ENCODE results near the gene SOCS1. TPM values are rescaled to one million over a fixed set of nuclear protein-coding genes. Genes with fewer than 3 reads are reported as not detected.

Gene SOCS1
- polyA plus RNA-seq, 4 donors = 4.7 to 12.7 (median 7.2) TPM

DNA sequence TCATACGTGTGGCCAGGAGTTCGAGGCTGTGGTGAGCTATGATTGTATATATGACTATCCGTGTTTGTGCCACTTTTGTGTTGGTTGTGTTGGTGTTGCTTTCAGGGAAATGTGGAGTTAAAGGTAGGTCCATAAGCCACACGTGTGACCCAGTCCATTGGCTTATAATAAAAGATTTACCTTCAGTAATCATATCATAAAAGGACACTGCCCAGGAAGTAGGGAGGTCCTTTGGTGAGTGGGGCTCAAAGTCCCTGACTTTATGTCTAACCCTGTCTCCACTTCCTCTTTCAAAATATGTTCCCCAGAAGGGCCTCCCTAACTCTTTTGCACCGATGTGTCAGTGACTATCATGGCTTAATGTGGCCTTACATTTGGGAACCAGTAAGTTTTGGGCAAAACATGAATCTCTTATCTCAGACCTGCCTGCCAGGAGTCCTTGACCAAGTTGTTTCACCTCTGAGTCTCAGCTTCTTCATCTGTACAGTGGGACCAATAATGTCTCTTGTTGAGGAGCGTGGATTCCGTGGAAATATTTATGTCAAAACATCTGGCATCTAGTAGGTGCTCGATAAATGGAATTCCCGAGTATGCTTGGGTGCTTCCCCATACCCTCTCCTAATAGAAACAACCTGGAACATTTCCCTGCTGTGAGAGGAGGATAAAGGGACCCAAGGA is 8.3 kb upstream of the SOCS1 start:
- no peak for DNase-seq (ENCODE audit: low read depth in 4 of 4, low spot score in 2 of 4)

DNA sequence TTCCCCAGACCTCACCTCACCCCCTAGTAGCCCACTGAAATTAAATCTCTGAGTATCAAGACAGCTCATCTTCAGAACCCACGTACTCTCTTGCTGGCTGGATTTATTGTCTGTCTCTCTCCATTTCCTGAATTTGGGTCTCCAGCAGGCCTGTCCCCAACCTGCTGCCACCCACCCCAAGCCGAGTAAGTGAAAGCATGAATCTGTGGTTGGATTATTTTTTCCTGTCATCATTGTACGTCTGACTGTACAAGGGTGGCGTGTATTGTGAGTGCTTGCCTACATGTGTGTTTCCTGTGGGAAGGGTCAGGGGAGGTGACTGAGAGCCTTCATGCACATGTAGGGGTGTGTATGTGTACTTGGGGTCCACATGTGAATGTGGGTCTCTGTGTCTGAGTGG is 7.7 kb upstream of the SOCS1 start:
- DNase-seq (ENCODE audit: low read depth in 4 of 4, low spot score in 2 of 4) = no peak

DNA sequence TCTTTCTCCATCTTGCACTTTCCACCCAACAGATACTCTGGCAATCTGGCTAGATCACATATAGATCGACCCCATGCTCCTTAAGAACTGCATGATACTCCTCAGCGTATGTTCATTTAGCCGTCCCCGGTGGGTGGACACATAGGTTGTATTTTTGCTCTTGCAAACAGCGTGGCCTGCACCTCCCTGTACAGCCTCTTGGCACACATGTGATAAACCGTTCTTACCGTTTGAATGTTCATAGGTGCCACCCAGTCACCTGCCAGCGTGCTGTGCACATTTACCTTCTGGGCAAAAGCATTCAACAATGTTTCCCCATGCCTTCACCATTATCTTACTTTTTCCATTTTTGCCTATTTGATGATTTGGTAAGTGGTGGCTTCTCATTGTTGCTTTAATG is 6.9 kb upstream of the SOCS1 start:
- no peak for DNase-seq (ENCODE audit: low read depth in 4 of 4, low spot score in 2 of 4)

DNA sequence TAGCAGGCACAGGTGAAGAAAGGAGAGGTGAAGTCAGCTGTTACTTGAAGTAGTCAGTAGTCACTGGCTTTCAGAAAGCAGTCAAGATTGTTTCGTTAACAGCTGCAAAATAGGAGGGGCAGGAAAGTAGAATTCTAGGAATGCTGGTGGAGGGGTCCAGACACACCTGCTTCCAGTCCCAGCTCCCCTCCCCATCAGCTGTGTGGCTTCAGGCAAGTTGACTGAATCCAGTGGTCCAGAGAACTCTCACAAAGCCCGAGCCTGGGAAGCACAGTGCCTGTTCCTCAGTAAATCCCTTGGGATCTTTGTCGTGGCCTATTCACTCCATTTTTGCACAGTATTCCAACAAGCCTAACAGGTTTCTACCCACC is 4.6 kb upstream of the SOCS1 start:
- no peak for DNase-seq (ENCODE audit: low read depth in 4 of 4, low spot score in 2 of 4)

DNA sequence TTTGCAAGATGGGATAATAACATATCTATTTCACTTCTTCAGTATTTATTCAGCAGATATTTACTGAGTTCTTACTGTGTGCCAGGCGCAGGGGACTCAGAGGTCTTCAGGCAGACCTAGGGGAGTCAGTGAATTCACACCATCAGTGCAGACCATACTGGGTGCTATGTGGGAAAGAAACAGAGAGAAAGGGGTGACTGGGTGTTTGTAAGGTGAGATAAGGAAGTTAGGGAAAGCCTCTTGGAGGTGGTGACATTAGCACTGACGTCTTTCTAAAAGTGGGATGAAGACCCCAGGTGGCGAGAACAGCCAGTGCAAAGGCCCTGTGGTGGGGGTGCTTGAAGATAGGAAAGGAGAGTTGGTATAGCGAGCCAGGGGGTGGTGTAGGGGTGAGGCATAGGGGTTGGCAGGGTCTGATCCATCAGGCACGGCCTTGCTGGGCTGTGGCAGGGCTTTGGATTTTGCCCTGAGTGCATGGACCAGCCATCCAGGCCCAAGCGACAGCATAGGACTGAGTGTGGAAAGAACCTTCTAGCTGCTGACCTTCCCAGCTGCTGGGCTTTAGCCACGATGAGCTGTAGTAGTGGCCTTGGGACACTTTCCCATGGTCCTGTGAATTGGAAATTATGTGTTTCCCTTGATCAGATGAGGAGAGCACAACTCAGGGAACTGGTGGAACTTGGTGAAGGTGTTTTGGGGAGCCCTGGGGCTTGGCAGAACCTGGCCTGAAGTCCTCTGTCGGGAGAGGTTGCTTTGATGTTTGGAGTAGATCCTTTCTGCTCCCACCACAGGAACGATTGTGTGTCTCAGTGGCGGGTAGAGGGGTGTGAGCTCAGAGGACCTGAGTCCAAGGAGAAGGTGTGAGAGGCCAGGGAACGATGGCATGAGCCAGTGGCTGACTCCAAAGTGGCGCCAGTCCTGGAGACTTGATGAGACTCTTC is 3.9 kb upstream of the SOCS1 start:
- DNase-seq (ENCODE audit: low read depth in 4 of 4, low spot score in 2 of 4) = no peak

DNA sequence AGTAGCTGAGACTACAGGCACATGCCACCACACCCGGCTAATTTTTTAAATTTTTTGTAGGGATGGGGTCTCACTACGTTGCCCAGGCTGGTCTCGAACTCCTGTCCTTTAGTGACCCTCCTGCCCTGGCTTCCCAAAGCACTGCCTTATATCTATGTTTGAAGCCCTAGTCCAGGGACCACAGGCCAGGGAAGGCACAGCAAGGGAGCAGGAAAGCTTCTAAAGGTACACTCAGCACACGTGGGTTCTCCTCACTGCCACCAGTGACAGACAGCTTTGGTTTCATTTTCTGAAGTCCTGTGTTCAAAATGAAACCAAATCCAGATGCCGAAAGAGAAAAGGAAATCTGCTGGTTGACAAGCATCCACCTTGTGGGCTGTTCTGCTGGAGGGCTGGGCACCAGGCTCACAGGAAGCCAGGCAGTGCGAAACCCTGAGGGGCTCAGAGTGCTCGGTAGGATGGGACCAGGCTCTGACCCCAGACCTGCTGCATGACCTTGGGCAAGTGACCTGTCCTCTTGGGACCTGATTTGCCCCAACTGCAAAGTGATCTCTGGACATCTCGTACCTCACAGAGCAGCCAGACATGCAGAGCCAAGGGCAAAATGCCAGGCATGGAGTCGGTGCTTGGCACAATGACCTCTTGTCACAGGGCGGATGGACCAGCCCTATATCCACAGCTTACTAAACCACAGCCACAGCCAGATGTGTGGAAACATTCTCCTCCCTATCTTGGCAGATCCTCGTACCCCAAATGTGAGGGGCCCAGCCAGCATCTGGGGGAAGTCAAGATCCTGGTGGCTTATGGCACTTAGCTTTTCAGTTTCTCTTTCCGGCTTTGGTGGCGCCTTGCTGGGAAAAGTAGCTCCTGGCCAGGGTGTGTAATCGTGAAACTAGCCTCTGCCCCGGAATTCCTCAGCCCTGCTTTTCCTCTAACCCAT is 2.8 kb upstream of the SOCS1 start:
- DNase-seq (ENCODE audit: low read depth in 4 of 4, low spot score in 2 of 4) = no peak

DNA sequence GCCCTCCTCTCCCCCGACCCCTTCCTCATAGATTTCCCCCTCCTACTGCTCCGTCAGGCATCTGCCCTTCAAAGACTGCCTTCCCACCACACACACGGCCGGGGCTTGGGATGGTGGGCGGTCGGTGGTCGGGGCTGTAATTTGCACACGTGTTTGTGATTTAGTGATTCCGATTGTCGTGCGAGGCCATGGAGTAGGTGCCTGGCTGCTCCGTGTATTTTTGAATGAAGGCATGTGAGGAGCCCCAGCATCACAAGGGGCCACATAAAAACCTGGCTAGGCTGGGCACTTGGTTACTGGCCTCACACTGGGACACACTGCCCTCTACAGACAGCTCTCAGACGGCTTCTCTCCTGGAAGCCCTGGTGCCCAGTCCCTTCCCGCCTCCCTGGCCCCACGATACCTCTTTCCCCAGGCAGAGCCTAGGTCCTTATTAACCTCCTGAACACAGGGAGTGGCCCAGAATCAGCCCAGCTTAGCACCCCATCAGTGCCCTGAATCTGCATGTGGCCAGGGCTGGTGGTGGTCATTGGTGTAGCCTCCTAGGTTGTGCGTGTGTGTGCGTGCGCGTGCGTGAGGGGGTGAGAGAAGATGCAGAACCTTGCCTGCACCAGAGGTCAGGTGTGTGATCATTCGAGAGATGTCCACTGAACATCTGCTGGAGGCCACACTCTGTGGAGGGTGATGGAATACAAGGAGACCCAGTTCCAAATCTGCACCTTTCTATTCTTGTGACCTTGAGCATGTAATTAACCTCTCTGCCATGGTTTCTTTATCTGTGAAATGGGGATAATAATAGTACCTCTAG is 1.3 kb upstream of the SOCS1 start:
- DNase-seq (ENCODE audit: low read depth in 4 of 4, low spot score in 2 of 4) = peak in 1 of 4 donors; percentile 84

DNA sequence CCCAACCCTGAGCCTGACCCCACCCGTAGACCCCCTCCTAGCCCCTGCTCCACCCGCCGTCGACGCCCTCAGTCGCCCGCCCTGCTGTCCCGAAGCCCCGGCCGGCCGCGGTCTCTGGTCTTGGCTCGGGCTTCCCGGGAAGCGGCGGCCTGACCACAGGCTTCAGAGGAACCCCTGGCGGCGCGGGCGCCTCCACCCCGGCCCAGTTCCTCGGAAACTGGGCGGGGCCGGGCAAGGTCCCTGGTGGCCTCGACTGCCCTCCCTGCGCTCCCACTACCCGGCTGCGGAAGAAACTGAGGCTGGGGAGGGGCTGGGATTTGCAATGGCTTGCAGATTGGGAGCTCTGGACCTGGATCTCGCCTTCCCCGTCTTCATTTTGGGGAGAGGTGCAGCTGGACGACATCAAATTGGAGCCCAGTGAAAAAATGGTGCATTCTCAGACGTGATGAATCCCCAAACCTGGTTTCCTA is 692 bp upstream of the SOCS1 start:
- no peak for DNase-seq (ENCODE audit: low read depth in 4 of 4, low spot score in 2 of 4)

DNA sequence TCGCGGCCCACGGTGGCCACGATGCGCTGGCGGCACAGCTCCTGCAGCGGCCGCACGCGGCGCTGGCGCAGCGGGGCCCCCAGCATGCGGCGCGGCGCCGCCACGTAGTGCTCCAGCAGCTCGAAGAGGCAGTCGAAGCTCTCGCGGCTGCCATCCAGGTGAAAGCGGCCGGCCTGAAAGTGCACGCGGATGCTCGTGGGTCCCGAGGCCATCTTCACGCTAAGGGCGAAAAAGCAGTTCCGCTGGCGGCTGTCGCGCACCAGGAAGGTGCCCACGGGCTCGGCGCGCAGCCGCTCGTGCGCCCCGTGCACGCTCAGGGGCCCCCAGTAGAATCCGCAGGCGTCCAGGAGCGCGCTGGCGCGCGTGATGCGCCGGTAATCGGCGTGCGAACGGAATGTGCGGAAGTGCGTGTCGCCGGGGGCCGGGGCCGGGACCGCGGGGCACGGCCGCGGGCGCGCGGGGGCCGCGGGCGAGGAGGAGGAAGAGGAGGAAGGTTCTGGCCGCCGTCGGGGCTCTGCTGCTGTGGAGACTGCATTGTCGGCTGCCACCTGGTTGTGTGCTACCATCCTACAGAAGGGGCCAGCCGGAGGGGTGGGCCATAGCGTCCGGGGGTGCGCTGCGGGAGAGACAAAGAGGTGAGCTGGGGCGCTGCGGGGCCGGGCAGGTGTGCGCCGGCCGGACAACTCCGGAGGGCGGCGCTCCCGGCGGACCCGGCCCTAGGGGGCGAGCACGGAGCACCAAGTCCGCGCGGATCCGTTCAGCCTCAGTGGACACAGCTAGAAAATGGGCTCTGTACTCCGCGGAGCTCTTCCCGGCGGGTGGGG is 879 bp downstream of the SOCS1 start:
- DNase-seq (ENCODE audit: low read depth in 4 of 4, low spot score in 2 of 4) = no peak

DNA sequence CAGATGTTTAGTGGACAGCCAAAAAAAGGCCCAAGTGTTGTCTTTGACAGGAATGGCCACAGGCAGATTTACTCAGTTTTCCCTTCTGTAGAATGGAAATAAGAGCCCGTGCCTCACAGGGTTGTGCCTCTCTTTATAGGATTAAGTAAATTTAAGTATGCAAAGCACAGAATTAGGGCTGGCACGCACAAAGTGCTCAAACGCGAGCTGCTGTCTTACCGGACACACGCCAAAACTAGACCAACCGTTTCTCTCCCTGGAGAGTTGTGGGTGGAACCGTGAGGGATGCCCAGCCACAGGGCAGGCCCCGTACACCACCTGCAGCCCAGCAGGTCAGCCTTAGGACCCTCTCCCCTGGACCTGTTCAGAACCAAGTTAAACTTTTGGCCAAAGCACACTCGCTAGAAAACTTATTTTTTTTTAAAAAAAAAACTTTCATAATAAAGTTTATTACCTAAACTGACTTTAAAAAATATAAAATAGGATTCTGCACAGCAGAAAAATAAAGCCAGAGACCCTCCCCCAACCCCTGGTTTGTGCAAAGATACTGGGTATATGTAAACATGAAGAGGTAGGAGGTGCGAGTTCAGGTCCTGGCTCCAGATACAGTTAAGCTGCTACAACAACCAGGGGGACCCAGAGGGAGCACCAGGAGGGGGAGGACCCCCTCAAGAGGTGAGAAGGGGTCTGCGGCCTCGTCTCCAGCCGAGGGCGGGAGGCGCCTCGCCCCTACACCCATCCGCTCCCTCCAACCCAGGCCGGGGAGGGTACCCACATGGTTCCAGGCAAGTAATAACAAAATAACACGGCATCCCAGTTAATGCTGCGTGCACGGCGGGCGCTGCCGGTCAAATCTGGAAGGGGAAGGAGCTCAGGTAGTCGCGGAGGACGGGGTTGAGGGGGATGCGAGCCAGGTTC is 1.8 kb downstream of the SOCS1 start:
- no peak for DNase-seq (ENCODE audit: low read depth in 4 of 4, low spot score in 2 of 4)

DNA sequence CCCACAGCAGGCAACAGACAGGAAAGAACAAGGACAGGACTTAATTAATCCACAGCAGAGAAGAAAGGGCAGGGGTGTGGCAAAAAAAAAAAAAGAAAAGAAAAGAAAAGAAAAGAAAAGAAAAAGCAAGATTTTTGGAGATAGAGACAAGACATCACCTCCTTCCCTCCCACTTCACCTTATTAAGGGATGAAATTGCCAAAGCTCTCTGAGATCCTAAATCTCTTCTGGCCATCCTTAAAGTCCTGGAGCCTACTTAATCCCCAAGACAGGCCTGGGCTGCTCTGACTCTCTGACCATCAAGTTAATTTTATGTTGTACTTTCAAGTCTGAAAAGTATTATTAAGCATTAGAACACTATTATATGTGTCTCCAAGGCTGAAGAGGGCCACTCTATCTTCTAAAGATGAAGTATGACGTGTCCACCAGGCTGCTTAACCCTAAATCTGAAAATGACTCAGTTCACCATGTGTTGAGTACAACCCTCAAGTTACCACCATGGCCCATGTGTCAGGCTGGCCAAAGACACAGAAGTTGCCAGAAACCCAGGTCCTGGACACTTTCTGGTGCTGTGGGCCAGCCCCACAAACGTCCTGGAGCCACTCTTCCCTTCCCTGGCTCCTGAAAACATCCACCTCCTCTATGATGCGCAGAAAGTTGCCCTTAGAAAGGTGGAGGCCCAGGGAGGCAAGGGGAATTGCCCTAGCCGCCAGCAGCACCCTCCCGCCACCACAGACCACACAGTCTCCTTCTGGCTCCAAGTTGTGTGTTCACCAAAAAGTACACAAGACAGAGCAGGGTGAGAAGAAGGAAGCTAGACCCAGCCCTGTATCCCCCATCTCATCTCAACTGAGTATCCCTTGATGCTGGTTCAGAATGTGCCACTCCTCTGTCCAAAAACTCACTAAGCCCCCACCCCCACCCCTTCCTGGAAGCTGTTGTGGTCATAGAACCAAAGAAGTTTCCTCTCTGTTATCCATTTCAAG is 2.7 kb downstream of the SOCS1 start:
- DNase-seq (ENCODE audit: low read depth in 4 of 4, low spot score in 2 of 4) = no peak

DNA sequence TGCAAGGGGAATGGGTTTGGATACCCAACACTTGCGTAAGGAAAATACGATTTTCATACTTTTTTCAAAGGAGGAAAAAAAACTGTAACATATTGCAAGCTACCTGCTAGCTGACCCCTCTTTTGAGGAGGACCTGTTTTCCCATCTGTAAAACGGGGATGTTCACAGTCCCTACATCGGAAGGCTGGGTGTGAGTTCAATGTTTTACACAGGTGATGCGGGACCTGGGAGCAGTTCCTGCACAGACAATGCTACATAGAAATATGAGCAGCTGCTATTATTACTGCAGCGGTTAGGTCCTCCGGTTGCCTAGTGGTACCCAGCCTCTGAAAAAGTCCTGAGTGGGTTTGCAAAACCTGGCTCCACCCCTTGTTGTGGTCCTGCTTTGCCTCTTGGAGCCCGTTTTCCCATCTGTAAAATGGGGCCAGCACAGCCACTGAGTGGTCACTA is 3.5 kb downstream of the SOCS1 start:
- DNase-seq (ENCODE audit: low read depth in 4 of 4, low spot score in 2 of 4) = no peak

DNA sequence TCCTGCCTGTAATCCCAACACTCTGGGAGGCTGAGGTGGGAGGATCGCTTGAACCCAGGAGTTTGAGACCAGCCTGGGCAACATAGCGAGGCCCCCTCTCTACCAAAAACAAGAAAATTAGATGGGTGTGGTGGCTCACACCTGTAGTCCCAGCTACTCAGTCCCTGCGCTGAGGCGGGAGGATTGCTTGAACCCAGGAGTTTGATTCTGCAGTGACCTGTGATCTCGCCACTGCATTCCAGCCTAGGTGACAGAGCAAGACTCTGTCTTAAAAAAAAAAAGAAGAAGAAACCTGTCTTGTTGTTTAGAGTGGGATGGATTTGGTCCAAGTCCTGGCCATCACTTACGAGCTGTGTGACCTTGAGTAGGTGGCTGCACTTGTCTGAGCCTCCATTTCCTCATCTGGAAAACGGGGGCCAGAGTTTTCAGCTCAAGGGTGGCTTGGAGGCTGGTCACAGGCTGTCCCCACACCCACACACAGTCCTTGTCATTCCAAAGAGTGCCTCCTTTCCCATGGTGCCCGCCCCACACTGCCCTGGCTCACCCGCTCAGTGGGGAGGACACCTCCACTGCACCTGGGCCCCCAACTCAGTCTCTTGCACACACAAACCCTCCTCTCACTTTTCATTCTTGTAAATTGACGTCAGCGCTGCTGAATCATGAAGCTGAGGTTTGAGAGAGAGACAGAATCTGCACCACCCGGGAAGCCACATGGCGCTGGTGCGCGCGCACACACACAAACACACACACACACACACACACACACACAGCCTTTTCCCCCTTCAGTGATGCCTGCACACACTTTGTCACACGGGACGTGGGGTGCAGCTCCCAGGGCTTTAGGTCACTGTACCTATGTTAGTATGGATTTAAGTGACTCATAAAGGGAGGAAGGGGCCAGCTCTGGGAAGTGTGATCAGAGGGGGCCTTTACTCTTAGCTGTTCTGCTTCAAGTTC is 4.2 kb downstream of the SOCS1 start:
- DNase-seq (ENCODE audit: low read depth in 4 of 4, low spot score in 2 of 4) = no peak

DNA sequence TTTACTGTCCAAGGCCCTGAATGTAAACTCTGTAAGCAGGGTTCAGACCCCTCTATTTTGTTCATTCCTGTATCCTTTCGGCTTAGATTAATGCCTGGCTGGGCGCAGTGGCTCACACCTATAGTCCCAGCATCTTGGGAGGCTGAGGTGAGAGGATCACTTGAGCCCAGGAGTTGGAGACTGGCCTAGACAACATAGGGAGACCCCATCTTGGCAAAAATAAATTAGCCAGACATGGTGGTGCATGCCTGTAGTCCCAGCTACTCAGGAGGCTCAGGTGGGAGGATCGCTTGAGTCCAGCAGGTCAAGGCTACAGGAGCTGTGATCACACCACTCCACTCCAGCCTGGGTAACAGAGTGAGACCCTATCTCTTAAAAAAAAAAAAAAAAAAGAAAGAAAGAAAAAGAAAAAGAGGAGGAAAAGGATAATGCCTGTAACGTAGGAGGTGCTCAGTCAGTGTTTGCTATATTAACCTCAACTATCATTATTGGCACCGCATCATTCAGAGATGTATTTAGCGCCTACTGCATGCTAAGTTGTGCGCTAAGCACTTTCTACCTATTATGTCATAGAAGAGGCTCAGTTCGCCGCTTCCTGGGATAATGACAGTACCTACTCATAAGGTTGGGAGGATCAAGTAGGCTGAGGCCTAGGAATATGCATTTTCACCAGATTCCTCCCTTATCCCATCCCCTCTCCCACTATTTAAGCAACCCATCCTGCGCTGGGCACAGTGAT is 5.0 kb downstream of the SOCS1 start:
- no peak for DNase-seq (ENCODE audit: low read depth in 4 of 4, low spot score in 2 of 4)
